HG03469 (cell line): ENCODE results near the gene HNF1A.
"Not testable (repeated sequence)": the region's sequence is repeated elsewhere in the genome, so short reads cannot be mapped to it uniquely, and the experiment has no call there.

Experiments
- ATAC-seq: cut with Tn5 transposase; IDR thresholded peaks from one replicate; pipeline ENCODE4 v1.9.1; 2021; ENCODE audit warnings: mild to moderate bottlenecking, moderate library complexity, moderate number of reproducible peaks; ENCODE audit not compliant: unreplicated experiment

The HNF1A gene

DNA sequence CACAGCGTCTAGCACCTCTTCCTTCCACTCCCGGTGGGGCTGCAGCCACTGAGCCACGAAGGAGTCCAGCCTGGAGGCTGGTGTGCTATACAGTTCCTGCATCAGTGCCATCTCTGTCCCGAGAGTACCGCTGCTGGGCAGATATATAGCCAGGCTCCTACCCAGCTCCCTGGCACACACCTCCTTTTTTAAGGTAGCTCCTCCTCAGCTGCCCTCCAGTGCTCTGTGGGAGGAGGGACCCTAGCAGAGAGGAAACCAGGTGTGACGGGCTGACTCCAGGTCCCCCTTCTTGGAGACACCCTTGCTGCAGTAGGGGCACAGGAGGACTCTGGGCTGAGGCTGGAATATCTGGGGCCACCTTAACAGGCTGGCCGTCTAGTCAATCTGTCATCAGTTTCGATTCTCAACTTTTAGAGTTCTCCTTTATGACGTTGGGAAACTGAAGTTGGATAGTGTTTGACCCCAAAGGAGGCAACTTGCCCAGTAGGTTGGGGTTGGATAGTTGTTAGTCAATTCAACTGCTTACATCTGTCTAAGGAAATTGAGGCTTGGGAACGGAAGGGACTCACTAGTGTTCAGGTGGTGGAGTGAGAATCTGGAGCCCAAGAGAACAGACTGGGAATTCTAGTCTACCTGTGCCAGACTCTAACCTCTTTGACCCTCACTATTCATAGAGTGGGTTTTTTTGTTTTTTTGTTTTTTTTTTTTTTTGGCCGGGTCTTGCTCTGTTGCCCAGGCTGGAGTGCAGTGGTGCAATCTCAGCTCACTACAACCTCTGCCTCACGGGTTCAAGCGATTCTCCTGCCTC is 60.7 kb downstream of the HNF1A start, which contains the start of gene OASL:
Gene OASL, minus strand, starts transcription at position 386 of the 808 bp plus-strand sequence. Its CDS starts 275 bp downstream, at position 111.
- no peak for ATAC-seq

DNA sequence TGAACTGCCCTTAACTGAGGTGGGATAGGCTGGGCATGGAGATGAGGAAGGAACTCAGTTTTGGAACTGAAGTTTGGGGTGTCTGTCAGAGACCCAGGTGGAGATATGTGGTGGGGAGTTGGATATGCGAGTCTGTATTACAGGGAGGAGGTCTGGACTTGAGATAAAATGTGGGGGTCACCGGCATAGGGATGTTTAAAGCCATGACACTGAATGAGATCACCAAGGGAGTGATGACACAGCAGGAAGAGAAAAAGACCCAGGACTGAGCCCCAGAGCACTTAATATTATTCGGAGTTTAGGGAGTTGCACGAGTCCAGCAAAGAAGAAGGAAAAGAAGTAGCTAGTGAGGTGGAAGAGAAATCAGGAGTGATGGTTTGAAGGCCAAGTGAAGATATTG is 64.7 kb downstream of the HNF1A start:
- ATAC-seq: no peak

DNA sequence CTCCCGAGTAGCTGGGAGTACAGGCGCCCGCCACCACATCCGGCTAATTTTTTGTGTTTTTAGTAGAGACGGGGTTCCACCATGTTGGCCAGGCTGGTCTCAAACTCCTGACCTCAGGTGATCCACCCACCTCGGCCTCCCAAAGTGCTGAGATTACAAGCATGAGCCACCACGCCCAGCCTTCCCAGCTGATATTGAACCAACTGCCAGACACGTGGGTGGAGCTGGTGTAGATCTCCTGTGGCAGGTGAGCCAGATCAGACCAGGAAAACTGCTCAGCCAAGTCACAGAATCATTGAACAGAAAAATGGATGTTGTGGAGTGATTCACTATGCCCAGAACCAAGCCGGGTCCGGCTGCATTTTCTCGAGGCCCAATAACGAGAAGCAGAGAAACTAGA is 69.1 kb downstream of the HNF1A start:
- not testable (repeated sequence) for ATAC-seq

DNA sequence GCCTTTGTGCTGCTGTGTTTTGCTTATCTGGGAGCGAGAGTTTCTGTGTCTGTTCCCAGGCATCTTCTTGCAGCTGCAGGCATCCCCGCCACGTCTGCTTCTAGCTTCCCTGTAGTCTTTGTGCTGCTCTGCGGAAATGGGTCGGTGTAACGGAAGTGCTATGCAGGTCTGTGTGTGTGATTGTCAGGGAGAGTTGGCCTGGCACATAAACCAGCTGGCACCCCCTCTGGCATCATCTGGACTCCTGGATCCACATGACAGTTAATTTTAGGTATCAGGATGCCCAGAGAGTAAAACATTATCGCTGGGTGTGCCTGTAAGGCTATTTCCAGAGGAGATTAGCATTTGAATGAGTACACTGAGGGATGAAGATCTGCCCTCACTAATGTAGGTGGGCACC is 70.1 kb downstream of the HNF1A start:
- ATAC-seq: no peak

DNA sequence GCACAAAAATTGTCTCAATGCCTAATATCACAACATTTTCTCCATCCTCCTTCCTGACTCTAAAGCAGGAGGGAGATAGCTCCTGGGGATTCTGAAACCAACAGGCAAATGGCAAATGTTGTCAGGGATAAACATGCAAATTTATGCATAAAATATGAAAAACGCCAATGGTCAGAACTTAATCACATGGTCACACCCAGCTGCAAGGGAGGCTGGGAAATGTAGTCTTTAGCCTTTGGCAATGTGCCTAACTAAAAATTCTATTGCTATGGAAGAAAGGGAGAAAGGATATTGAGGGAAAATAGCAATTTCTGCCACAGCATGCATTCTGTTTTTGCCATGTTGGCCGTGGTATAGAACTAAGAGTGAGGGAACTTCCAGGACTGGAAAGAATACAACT is 72.4 kb downstream of the HNF1A start:
- ATAC-seq: no peak
